SK-N-SH (cell line): Measurements from ENCODE around the gene SLC20A1.

Experiments used
- EZH2phosphoT487 ChIP-seq: fragments of 200-600 bp; sonication (generic); IDR thresholded peaks from 2 replicates; pipeline ENCODE4 v1.6.1; 2017; ENCODE audit warnings: low read depth, mixed run types, mild to moderate bottlenecking, antibody characterized with exemption, moderate library complexity, borderline replicate concordance
- POLR2AphosphoS5 ChIP-seq: IDR thresholded peaks from 2 replicates; pipeline ENCODE4 v1.6.1; 2012; ENCODE audit warnings: low read depth, low read length
- RCOR1 ChIP-seq: fragments of 150-350 bp; IDR thresholded peaks from 2 replicates; pipeline ENCODE4 v1.6.1; 2017; ENCODE audit warnings: antibody characterized with exemption, low read length
- RFX5 ChIP-seq: IDR thresholded peaks from 2 replicates; pipeline ENCODE4 v1.6.1; 2012; ENCODE audit warnings: mild to moderate bottlenecking, improper control_type of control experiment, low read length
- TEAD4 ChIP-seq: IDR thresholded peaks from 2 replicates; pipeline ENCODE4 v1.4.0; 2012; ENCODE audit warnings: mild to moderate bottlenecking, borderline replicate concordance; ENCODE audit not compliant: insufficient read depth
- YY1 ChIP-seq: IDR thresholded peaks from 2 replicates; pipeline ENCODE4 v1.4.0; 2012; ENCODE audit warnings: low read depth, mild to moderate bottlenecking
- TF ChIP-seq, protein P1 (sequence below): fragments of 200-600 bp; sonication (generic); IDR thresholded peaks from 2 replicates; pipeline ENCODE4 v1.6.1; 2017; ENCODE audit warnings: antibody characterized with exemption, mild to moderate bottlenecking, moderate library complexity
- TF ChIP-seq, protein P2 (sequence below): IDR thresholded peaks from 2 replicates; pipeline ENCODE4 v1.4.0; 2012; ENCODE audit warnings: low read depth, borderline replicate concordance

DNA sequence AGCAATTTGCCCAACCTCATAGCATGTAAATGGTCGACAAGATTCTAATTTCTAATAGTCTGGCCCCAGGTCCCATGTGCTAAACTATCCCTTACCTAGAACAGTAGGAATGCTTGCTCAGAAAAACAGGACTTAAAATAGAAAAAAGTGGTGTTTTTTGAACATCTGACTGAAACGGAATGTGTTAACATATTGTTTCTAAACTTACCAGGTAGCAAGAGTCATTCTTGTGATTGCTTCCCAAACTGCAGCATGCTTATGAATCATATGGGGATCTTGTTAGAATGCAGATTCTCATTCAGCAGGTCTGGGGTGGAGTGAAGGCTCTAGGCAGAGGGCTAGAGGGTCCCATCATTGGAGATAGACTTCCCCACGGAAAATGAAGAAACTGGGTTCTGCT is 5.8 kb upstream of the SLC20A1 start:
- TF ChIP-seq, protein P1, sequence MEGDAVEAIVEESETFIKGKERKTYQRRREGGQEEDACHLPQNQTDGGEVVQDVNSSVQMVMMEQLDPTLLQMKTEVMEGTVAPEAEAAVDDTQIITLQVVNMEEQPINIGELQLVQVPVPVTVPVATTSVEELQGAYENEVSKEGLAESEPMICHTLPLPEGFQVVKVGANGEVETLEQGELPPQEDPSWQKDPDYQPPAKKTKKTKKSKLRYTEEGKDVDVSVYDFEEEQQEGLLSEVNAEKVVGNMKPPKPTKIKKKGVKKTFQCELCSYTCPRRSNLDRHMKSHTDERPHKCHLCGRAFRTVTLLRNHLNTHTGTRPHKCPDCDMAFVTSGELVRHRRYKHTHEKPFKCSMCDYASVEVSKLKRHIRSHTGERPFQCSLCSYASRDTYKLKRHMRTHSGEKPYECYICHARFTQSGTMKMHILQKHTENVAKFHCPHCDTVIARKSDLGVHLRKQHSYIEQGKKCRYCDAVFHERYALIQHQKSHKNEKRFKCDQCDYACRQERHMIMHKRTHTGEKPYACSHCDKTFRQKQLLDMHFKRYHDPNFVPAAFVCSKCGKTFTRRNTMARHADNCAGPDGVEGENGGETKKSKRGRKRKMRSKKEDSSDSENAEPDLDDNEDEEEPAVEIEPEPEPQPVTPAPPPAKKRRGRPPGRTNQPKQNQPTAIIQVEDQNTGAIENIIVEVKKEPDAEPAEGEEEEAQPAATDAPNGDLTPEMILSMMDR = no peak
- TF ChIP-seq TEAD4 (no peak), RCOR1 (no peak), RFX5 (no peak), YY1 (no peak), POLR2AphosphoS5 (no peak), EZH2phosphoT487 (no peak)
- TF ChIP-seq, protein P2, sequence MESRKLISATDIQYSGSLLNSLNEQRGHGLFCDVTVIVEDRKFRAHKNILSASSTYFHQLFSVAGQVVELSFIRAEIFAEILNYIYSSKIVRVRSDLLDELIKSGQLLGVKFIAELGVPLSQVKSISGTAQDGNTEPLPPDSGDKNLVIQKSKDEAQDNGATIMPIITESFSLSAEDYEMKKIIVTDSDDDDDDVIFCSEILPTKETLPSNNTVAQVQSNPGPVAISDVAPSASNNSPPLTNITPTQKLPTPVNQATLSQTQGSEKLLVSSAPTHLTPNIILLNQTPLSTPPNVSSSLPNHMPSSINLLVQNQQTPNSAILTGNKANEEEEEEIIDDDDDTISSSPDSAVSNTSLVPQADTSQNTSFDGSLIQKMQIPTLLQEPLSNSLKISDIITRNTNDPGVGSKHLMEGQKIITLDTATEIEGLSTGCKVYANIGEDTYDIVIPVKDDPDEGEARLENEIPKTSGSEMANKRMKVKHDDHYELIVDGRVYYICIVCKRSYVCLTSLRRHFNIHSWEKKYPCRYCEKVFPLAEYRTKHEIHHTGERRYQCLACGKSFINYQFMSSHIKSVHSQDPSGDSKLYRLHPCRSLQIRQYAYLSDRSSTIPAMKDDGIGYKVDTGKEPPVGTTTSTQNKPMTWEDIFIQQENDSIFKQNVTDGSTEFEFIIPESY = no peak
